ENCODE results near the gene UBE3B.

Gene UBE3B

DNA sequence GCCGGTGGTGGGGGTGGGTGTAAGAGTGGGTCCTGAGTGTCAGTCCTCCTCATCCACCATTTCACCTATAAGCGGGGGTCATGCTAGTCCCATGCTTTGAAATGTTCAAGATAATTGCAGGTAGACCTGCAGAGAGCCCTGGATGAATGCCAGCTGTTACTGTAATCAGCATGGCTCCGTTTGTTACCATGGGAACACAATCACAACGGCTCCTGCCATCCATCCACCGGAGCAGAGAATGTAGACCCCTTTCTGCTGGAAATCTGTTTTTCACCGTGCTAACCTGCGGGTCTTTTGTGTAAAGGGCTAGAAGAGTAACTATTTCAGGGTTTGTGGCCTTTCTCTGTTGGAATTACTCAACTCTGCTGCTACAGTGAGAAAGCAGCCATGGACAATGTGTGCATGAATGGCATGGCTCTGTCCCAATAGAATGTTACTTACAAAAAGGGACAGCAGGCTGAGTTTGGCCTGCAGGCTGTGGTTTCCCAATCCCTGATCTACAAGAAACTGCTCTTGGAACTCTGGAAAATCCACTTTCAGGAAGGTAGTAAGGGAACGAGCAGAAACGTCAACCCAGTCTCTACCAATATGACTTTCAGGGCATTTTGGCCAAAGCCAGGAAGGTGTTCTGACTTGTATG lies 36.5 kb upstream of the UBE3B start:
- no peak for DNase-seq (ENCODE audit: insufficient read length)
- TF ChIP-seq POLR2AphosphoS5 (IDR thresholded peaks at IDR 0.05; ENCODE audit: low read depth, low read length) (no peak), POLR2A (IDR thresholded peaks at IDR 0.05; ENCODE audit: low read depth, low read length) (no peak), TAF1 (IDR thresholded peaks at IDR 0.05; ENCODE audit: borderline replicate concordance, low read depth, low read length) (no peak)
- FAIRE-seq = no peak

DNA sequence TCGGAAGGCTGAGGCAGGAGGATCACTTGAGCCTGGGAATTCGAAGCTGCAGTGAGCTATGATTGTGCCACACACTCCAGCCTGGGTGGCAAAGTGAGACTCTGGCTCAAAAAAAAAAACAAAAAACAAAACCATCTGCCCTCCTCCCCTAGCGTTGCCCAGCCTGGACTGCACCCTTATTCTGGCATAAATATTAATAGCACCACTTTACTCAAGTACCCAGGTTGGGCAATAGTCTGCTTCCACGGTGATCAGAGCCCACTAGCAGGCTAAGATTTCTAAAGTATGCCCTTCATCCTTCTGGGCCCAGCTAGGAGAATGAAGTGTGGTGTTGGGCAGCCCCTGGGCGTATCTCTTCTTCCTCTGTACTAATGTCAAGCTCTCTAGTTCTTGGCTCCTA lies 33.6 kb upstream of the UBE3B start:
- no peak for FAIRE-seq
- no peak for TF ChIP-seq TAF1 (IDR thresholded peaks at IDR 0.05; ENCODE audit: borderline replicate concordance, low read depth, low read length)
- no peak for TF ChIP-seq POLR2A (IDR thresholded peaks at IDR 0.05; ENCODE audit: low read depth, low read length)
- TF ChIP-seq POLR2AphosphoS5 (IDR thresholded peaks at IDR 0.05; ENCODE audit: low read depth, low read length) = no peak
- no peak for DNase-seq (ENCODE audit: insufficient read length)

DNA sequence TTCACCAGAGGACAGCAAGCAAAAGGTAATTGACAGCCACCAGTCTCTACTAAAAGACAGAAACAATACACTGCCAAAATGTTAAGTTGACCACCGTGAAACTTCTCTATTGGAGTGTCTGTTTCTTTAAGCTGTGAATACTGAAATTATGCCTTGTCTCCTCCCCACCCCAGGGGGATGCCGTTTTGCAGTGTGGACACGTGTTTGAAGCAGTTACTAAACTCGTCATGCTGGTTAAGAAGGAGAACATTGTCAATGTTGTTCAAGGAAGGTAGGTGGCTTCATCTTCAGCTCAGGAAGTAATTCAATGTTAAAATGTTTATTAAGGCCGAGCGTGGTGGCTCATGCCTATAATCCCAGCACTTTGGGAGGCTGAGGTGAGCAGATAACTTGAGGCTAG lies 33.2 kb upstream of the UBE3B start:
- TF ChIP-seq POLR2AphosphoS5 (IDR thresholded peaks at IDR 0.05; ENCODE audit: low read depth, low read length) (no peak), POLR2A (IDR thresholded peaks at IDR 0.05; ENCODE audit: low read depth, low read length) (no peak), TAF1 (IDR thresholded peaks at IDR 0.05; ENCODE audit: borderline replicate concordance, low read depth, low read length) (no peak)
- no peak for DNase-seq (ENCODE audit: insufficient read length)
- no peak for FAIRE-seq

DNA sequence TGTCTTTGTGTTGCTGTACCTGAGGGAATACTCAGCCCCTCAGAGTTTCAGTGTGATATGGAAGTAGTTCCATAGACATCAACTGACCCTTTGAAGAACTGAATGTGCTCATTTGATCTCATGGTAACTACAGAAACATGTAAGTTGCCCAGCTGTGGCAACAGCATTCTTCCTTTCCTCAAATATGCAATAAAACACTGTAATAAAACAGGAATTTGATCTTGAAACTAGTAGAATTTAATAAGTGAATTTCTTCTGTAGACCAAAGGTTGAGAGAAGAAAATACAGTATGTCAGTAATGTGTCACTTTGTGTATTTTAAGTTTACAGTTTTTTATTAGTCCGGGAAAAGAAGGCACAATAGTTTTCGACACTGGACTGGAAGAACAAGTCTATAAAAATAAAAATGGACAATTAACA lies 32.2 kb upstream of the UBE3B start:
- TF ChIP-seq TAF1 (IDR thresholded peaks at IDR 0.05; ENCODE audit: borderline replicate concordance, low read depth, low read length) (no peak), POLR2AphosphoS5 (IDR thresholded peaks at IDR 0.05; ENCODE audit: low read depth, low read length) (no peak), POLR2A (IDR thresholded peaks at IDR 0.05; ENCODE audit: low read depth, low read length) (no peak)
- no peak for FAIRE-seq
- DNase-seq (ENCODE audit: insufficient read length) = no peak

DNA sequence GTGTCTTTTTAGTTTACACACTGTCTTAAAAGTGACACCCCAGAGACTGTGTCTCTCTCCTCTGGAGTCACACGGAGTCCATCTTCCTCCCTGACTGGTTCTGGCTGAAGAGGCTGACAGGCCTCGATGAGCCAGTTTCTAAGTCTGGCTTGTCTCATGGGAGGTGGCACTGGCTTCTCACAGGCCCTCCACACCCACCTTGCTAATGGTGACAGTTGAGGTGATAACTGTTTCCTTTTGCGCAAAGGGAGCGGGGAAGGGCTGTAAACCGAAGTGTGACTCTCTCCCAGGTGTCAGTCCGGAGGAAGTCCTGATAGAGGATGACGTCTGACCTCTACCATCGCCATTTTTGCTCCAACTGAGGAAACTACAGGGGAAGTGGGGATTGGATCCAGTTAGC lies 30.6 kb upstream of the UBE3B start:
- DNase-seq (ENCODE audit: insufficient read length) = no peak
- TF ChIP-seq POLR2AphosphoS5 (IDR thresholded peaks at IDR 0.05; ENCODE audit: low read depth, low read length) (no peak), TAF1 (IDR thresholded peaks at IDR 0.05; ENCODE audit: borderline replicate concordance, low read depth, low read length) (no peak), POLR2A (IDR thresholded peaks at IDR 0.05; ENCODE audit: low read depth, low read length) (no peak)
- FAIRE-seq = no peak

DNA sequence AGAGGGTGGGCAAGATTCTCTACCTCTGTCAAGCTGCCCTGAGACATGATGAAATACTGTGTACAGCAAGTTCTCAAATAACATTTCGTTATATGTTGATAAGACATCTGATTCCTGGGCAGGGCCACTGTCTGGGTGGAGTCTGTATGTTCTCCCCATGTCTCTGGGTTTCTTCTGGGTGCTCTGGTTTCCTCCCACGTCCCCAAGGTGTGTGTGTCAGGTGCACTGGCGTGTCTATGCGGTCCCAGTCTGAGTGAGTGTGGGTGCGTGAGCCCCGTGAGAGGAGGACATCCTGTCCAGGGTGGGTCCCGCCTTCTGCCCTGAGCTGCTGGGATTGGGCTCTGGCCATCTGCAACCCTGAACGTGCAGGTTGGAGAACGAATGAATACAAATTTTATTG lies 30.0 kb upstream of the UBE3B start:
- no peak for TF ChIP-seq TAF1 (IDR thresholded peaks at IDR 0.05; ENCODE audit: borderline replicate concordance, low read depth, low read length)
- TF ChIP-seq POLR2A (IDR thresholded peaks at IDR 0.05; ENCODE audit: low read depth, low read length) = no peak
- TF ChIP-seq POLR2AphosphoS5 (IDR thresholded peaks at IDR 0.05; ENCODE audit: low read depth, low read length) = no peak
- DNase-seq (ENCODE audit: insufficient read length) (no peak), FAIRE-seq (no peak)

DNA sequence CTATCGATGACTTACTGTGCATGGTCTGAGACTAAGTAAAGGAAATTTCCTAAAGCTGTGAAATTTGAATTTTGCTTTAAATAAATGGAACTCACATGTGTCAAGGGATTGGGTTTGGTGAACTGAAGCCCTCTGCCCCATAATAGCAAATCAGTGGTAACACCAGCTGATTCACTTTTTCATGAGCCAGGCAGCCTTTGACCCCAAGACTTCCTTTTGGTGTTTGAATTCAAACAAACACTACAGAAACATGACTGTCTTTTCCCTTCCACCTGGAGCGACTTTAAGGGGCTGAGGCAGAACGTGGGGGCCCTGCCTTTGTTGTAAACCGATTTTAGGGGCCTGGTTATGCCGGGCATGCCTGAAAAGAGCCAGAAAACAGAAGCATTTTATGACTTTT lies 29.2 kb upstream of the UBE3B start:
- TF ChIP-seq TAF1 (IDR thresholded peaks at IDR 0.05; ENCODE audit: borderline replicate concordance, low read depth, low read length) = no peak
- no peak for TF ChIP-seq POLR2A (IDR thresholded peaks at IDR 0.05; ENCODE audit: low read depth, low read length)
- no peak for TF ChIP-seq POLR2AphosphoS5 (IDR thresholded peaks at IDR 0.05; ENCODE audit: low read depth, low read length)
- DNase-seq (ENCODE audit: insufficient read length) (no peak), FAIRE-seq (no peak)

DNA sequence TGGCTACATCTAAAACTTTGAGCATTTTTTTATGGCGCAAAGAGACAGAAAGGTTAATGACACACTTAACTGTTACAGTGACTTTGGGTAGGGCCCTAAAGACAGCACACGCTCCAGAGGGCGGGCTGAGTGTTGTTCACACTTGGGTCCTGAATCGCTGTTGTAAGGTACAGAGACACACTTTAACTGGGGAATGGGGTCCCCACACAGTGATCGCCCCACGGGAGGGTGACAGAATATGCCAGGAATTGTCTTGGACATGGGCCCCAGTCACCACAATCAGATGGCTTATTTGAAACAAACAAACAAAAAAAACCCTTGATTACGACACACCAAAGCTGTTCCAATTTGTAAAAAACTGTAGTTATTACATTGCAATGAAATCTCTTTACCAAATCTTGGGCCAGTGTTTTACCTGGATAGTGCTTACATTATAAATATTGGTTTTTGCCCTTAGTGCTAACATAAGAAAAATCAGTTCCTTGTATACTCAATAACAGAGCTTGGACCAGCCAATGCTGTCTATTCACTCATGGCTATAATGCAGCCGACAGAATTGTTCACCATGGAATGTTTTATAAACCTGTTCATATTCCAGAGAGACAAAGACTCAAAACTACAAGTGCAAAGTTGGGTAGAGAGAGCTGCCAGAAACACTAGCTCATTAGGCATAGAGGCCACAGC lies 28.6 kb upstream of the UBE3B start:
- DNase-seq (ENCODE audit: insufficient read length) = no peak
- TF ChIP-seq POLR2A (IDR thresholded peaks at IDR 0.05; ENCODE audit: low read depth, low read length) (no peak), POLR2AphosphoS5 (IDR thresholded peaks at IDR 0.05; ENCODE audit: low read depth, low read length) (no peak), TAF1 (IDR thresholded peaks at IDR 0.05; ENCODE audit: borderline replicate concordance, low read depth, low read length) (no peak)
- FAIRE-seq = no peak

DNA sequence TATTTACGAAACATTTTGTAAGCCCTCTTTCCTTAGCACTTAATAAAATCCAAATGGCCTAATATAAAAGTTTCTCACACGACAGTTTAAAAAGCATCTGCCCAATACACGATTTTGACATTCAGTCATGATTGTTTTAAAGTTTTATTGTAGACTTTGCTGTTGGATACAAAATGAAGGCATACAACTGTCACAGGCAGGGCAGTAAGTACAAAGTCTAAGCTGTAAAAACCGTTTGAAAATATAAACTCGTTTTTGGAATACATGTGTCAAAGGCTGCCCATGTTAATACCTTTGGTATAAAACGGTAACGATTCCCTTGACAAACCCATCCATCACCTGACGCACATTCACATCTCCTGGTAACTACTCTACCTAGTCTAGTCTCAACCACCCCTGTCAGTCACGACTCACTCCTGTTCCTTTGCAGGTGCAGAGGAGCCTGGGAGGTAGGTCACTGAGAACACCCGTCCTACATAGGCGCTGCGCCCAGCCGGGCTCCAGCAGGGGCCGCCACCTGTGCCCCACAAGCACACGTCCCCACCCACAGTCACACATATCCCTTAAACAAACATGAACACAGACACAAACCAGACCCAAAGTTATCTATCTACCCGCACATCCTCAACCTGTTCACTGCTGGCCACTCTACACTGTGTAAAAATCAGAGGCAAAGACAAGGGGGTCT lies 27.4 kb upstream of the UBE3B start:
- FAIRE-seq (no peak), DNase-seq (ENCODE audit: insufficient read length) (no peak)
- TF ChIP-seq POLR2A (IDR thresholded peaks at IDR 0.05; ENCODE audit: low read depth, low read length) = no peak
- no peak for TF ChIP-seq TAF1 (IDR thresholded peaks at IDR 0.05; ENCODE audit: borderline replicate concordance, low read depth, low read length)
- no peak for TF ChIP-seq POLR2AphosphoS5 (IDR thresholded peaks at IDR 0.05; ENCODE audit: low read depth, low read length)

DNA sequence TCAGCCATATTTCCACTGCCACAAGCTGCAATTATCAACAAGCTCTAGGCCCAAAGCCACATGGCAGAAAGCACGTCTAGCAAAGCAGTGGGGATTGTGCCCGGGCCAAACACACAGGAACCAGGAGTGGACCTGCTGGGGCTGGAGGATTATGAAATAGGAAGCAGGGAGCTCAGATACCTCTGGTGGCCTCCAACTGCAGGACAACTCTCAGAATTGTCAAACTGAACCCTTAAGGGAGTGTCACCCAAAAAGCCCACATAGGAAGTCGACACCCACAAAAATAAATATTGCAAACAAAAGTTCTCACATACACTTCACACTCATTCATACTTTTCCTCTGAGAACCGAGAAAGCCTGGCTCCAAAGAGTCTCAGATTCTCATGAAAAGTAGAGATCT lies 26.5 kb upstream of the UBE3B start:
- TF ChIP-seq TAF1 (IDR thresholded peaks at IDR 0.05; ENCODE audit: borderline replicate concordance, low read depth, low read length) (no peak), POLR2AphosphoS5 (IDR thresholded peaks at IDR 0.05; ENCODE audit: low read depth, low read length) (no peak), POLR2A (IDR thresholded peaks at IDR 0.05; ENCODE audit: low read depth, low read length) (no peak)
- no peak for DNase-seq (ENCODE audit: insufficient read length)
- no peak for FAIRE-seq

DNA sequence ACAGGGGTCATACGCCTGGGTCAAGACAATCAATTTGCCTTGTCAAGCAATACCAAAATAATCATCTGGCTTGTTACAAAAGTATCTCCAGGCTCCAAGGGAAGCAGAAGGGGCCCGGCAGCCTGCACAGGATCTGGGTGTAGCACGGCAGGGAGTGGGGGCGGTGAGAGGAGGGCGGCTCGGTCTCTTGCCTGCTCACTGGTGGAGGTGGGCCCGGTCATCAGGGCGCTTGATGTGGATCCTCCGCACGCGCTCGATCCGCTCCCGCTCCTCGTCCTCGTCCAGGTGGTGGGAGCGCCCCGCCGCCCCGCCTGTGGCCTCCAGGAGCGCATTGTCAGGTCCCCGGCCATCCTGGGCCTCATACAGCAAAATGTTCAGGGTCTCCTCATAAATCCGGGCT lies 26.0 kb upstream of the UBE3B start:
- DNase-seq (ENCODE audit: insufficient read length) = no peak
- TF ChIP-seq POLR2A (IDR thresholded peaks at IDR 0.05; ENCODE audit: low read depth, low read length) (no peak), POLR2AphosphoS5 (IDR thresholded peaks at IDR 0.05; ENCODE audit: low read depth, low read length) (no peak), TAF1 (IDR thresholded peaks at IDR 0.05; ENCODE audit: borderline replicate concordance, low read depth, low read length) (no peak)
- FAIRE-seq = no peak

DNA sequence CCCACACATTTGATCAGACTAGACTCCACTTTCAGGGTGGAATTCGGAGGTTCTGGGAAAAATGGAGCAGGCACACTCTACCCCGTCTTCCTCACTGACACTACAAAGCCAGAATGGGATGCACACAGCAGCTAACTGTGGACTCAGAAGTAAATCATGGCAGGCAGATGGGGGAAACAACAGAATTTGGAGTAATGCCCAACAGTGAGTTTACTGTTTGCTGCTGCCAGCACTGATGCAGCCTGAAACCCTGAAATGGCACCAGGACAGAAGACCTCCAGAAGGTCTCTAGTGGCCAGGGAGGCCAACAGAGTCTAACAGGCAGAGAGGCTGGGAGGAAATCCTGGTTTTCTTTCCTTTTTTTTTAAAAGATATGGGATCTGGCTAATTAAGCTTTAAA lies 24.9 kb upstream of the UBE3B start:
- TF ChIP-seq TAF1 (IDR thresholded peaks at IDR 0.05; ENCODE audit: borderline replicate concordance, low read depth, low read length) (no peak), POLR2A (IDR thresholded peaks at IDR 0.05; ENCODE audit: low read depth, low read length) (no peak), POLR2AphosphoS5 (IDR thresholded peaks at IDR 0.05; ENCODE audit: low read depth, low read length) (no peak)
- no peak for DNase-seq (ENCODE audit: insufficient read length)
- no peak for FAIRE-seq
